Measurements from ENCODE around the gene ANXA11. TPM values are rescaled to one million over a fixed set of nuclear protein-coding genes. Genes with fewer than 3 reads are reported as not detected.

The ANXA11 gene
- total RNA-seq, 1 donor from 2014 or later, result 223 TPM

GRCh38 chr10:80191589-80192270 is 13.6 kb downstream of the ANXA11 start:
- H3K9me3 Mint-ChIP-seq, result no peaks in the 10 kb centered on the region
- H3K27ac Mint-ChIP-seq, result peak overlapping the region; percentile 82
- H3K27me3 Mint-ChIP-seq, result no peaks in the 10 kb centered on the region
- H3K4me1 Mint-ChIP-seq, result peaks cover 62% of the 10 kb centered on the region
- H3K4me3 Mint-ChIP-seq, result peak overlapping the region; percentile 52
- peaks cover 34% of the 10 kb centered on the region for H3K36me3 Mint-ChIP-seq (ENCODE audit: low read depth)
- intact Hi-C loops (cut with micrococcal nuclease), result no loop called here
- no peak for DNase-seq

GRCh38 chr10:80188713-80189112 is 16.6 kb downstream of the ANXA11 start:
- intact Hi-C loops (cut with micrococcal nuclease), result loop anchor here (1.0 to 5.0 kb wide), 4 partner anchors 8 to 111 kb away; partner anchors contain the start of gene TMEM254
- H3K9me3 Mint-ChIP-seq, result no peaks in the 10 kb centered on the region
- no peak for DNase-seq
- H3K27me3 Mint-ChIP-seq, result no peaks in the 10 kb centered on the region
- H3K4me3 Mint-ChIP-seq, result peak overlapping the region; percentile 63
- H3K27ac Mint-ChIP-seq, result peak overlapping the region; percentile 91
- H3K4me1 Mint-ChIP-seq, result peaks cover 68% of the 10 kb centered on the region
- H3K36me3 Mint-ChIP-seq (ENCODE audit: low read depth), result peaks cover 26% of the 10 kb centered on the region

DNA sequence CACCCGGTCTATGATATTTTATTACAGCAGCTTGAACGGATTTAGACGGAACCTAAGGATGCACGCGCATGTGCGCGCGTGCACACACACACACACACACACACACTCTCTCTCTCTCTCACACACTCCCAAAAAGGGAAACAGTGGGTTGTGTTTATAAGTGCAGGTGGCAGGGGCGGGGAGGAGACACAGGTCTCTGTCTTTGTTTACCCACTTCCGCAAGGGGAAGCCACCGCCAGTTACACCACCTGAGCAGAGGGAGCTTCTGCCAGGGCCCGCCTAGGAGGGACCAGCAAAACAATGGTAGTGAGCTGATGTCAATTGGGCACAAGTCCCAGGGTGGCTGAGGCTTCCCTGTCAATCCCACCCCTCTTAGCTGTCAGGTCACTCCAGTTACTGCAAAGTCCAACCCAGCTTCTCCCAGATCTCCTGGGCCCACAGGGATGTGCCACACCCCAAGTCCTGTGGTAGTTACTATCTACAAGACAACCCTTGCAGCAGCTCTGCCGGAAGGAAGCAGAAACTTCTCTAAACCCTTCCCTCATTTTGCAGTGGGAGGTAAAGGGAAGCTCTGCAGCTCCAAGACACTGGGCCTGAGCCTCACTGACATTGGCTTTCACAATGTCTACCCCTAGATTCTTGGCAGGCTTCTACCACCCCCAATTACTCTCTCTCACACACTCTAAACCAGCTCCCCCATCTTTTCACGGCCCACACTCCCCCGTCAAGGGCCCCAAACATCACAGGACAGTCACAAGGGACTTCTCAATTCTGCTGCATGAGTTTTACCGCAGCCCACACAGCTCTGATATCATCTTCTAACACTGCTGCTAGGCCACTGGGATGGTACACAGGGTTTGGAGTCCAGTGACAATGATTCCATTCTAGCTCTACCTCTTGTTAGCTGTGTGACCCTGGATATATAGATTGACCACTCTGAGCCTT is 17.6 kb downstream of the ANXA11 start:
- Mint-ChIP-seq H3K9me3 (no peaks in the 10 kb centered on the region), H3K27ac (peak overlapping the region; percentile 89), H3K4me1 (peaks cover 71% of the 10 kb centered on the region), H3K4me3 (peak overlapping the region; percentile 76), H3K36me3 (ENCODE audit: low read depth) (peaks cover 22% of the 10 kb centered on the region), H3K27me3 (no peaks in the 10 kb centered on the region)
- intact Hi-C loops (cut with micrococcal nuclease), result loop anchor here (1.0 to 5.0 kb wide), 4 partner anchors 9 to 110 kb away; partner anchors contain the start of gene TMEM254
- peak; percentile 94 for DNase-seq

GRCh38 chr10:80187060-80187459 is 18.3 kb downstream of the ANXA11 start:
- Mint-ChIP-seq H3K4me3 (peak overlapping the region; percentile 76), H3K9me3 (no peaks in the 10 kb centered on the region), H3K27ac (peak overlapping the region; percentile 89), H3K4me1 (peaks cover 69% of the 10 kb centered on the region), H3K36me3 (ENCODE audit: low read depth) (peaks cover 17% of the 10 kb centered on the region), H3K27me3 (no peaks in the 10 kb centered on the region)
- intact Hi-C loops (cut with micrococcal nuclease), result loop anchor here (5.0 kb wide), 2 partner anchors 35 to 110 kb away; partner anchors contain the start of gene TMEM254
- DNase-seq, result no peak

DNA sequence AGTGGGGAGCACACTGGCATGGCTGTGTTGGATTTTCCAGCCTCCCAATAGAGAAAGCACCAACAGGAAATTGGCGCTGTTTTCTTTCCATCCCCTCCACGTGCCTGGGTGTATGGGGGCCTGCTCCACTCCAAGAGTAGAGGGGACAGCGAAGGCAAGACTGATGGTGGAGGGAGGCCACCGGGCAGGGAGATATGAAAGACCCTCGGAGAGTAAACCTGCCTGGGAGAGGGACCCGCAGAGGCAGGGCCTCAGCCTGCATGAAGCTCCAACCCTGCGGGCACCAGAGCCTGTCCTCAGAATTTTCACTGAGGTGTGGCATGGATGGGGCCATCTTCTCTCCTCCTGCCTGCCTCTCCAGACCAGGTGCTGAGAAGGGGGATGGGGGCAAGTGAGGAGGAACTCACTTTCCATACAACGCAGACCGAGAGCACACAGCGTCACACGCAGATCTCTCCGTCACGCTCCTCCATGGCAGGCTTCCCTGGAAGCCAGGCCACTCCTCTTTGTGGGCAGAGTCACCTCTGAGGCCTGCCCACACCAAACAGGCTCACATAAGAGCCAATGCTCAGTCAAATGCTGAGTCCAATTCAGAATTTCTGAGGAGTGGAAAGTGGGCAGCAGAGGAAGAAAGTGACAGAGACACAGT is 18.8 kb downstream of the ANXA11 start:
- Mint-ChIP-seq H3K4me1 (peaks cover 66% of the 10 kb centered on the region), H3K27me3 (no peaks in the 10 kb centered on the region), H3K27ac (peak overlapping the region; percentile 89), H3K9me3 (no peaks in the 10 kb centered on the region), H3K4me3 (peak overlapping the region; percentile 76), H3K36me3 (ENCODE audit: low read depth) (peaks cover 18% of the 10 kb centered on the region)
- DNase-seq, result peak; percentile 79
- intact Hi-C loops (cut with micrococcal nuclease), result loop anchor here (5.0 kb wide), 2 partner anchors 36 to 109 kb away; partner anchors contain the start of gene TMEM254

DNA sequence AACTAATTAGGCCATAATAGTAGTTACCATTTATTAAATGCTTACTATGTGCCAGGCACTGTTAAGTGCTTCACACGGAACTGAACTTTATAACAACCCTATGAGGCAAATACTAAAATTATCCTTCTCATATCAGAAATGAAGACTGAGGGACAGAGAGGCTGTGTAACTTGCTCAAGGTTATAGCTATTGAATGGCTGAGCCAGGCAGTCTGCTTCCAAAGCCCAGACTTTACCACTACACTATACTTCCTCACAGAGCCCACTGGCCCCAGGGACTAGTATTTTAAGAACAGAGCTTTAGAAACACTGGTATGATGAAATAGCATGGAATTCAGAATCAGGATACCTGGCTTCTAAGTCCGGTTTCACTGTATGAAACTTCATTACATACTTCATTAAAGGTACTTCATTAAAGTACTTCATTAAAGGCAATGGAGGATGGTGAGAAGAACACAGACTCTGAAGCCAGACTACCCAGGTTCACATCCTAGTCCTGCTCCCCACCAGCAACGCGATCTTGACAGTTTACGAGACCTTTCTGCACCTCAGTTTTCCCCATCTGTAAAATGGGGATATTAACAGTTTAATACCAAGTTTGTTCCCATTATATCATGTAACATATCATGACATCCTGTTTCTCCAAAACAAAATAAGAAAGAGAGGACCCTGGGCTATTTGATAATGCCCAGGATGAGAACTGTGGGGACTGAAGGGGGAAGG is 19.6 kb downstream of the ANXA11 start:
- Mint-ChIP-seq H3K4me3 (no peak overlapping the region), H3K9me3 (no peaks in the 10 kb centered on the region), H3K4me1 (peaks cover 63% of the 10 kb centered on the region), H3K27ac (peak overlapping the region; percentile 89), H3K36me3 (ENCODE audit: low read depth) (peaks cover 17% of the 10 kb centered on the region), H3K27me3 (no peaks in the 10 kb centered on the region)
- intact Hi-C loops (cut with micrococcal nuclease), result loop anchor here (5.0 kb wide), 2 partner anchors 37 to 108 kb away; partner anchors contain the start of gene TMEM254
- no peak for DNase-seq

- no peaks in the 10 kb centered on the region for H3K9me3 Mint-ChIP-seq
- peaks cover 62% of the 10 kb centered on the region for H3K4me1 Mint-ChIP-seq
- no peak overlapping the region for H3K4me3 Mint-ChIP-seq
- intact Hi-C loops (cut with micrococcal nuclease), result no loop called here
- H3K27me3 Mint-ChIP-seq, result no peaks in the 10 kb centered on the region
- no peak for DNase-seq
- peak overlapping the region; percentile 55 for H3K27ac Mint-ChIP-seq
- H3K36me3 Mint-ChIP-seq (ENCODE audit: low read depth), result peaks cover 20% of the 10 kb centered on the region
These were observed 21.0 kb downstream of the ANXA11 start for GRCh38 chr10:80184291-80184690.

GRCh38 chr10:80183436-80183835 is 21.9 kb downstream of the ANXA11 start:
- Mint-ChIP-seq H3K9me3 (no peaks in the 10 kb centered on the region), H3K36me3 (ENCODE audit: low read depth) (peaks cover 21% of the 10 kb centered on the region), H3K4me1 (peaks cover 59% of the 10 kb centered on the region), H3K27me3 (no peaks in the 10 kb centered on the region), H3K4me3 (no peak overlapping the region), H3K27ac (peak overlapping the region; percentile 27)
- no peak for DNase-seq
- intact Hi-C loops (cut with micrococcal nuclease), result no loop called here

DNA sequence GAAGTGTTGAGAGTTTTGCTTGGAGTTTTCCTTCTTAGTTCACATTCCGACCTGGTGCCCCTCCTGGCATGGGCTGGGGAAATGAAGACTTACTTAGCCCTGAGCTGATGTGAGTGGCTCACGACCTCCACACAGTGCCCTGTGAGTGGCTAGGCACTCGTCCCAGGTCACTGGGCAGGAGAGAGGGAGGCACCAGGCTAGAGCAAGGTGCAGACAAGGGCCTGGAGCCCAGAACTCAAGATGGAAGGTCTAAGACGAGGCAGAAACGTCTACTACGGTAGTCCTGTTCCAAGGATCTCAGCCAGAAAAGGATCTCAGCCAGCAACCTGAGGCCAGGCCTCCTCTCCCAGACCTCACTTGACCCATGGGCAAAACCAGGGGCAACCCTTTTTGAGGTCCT is 22.4 kb downstream of the ANXA11 start:
- H3K9me3 Mint-ChIP-seq, result no peaks in the 10 kb centered on the region
- intact Hi-C loops (cut with micrococcal nuclease), result no loop called here

GRCh38 chr10:80177781-80178636 is 27.3 kb downstream of the ANXA11 start:
- Mint-ChIP-seq H3K27ac (peak overlapping the region; percentile 45), H3K4me1 (peaks cover 26% of the 10 kb centered on the region), H3K4me3 (no peak overlapping the region), H3K9me3 (no peaks in the 10 kb centered on the region), H3K36me3 (ENCODE audit: low read depth) (peaks cover 12% of the 10 kb centered on the region), H3K27me3 (no peaks in the 10 kb centered on the region)
- no peak for DNase-seq
- intact Hi-C loops (cut with micrococcal nuclease), result no loop called here

More for the DNA sequence above, 22.4 kb downstream of the ANXA11 start:
- no peak overlapping the region for H3K4me3 Mint-ChIP-seq
- peak overlapping the region; percentile 52 for H3K27ac Mint-ChIP-seq
- peaks cover 59% of the 10 kb centered on the region for H3K4me1 Mint-ChIP-seq
- no peaks in the 10 kb centered on the region for H3K27me3 Mint-ChIP-seq
- no peak for DNase-seq
- H3K36me3 Mint-ChIP-seq (ENCODE audit: low read depth), result peaks cover 21% of the 10 kb centered on the region

GRCh38 chr10:80176526-80176925 is 28.8 kb downstream of the ANXA11 start:
- no peak overlapping the region for H3K27ac Mint-ChIP-seq
- H3K36me3 Mint-ChIP-seq (ENCODE audit: low read depth), result peaks cover 13% of the 10 kb centered on the region
- H3K4me1 Mint-ChIP-seq, result peaks cover 21% of the 10 kb centered on the region
- H3K27me3 Mint-ChIP-seq, result no peaks in the 10 kb centered on the region
- no peak overlapping the region for H3K4me3 Mint-ChIP-seq
- no peaks in the 10 kb centered on the region for H3K9me3 Mint-ChIP-seq
- DNase-seq, result no peak
- intact Hi-C loops (cut with micrococcal nuclease), result no loop called here

- Mint-ChIP-seq H3K9me3 (no peaks in the 10 kb centered on the region), H3K4me1 (peaks cover 19% of the 10 kb centered on the region), H3K27me3 (no peaks in the 10 kb centered on the region), H3K4me3 (no peak overlapping the region), H3K36me3 (ENCODE audit: low read depth) (peaks cover 13% of the 10 kb centered on the region), H3K27ac (no peak overlapping the region)
- no peak for DNase-seq
- intact Hi-C loops (cut with micrococcal nuclease), result no loop called here
These were observed 30.5 kb downstream of the ANXA11 start for GRCh38 chr10:80174641-80175395.

Measured in activated CD4-positive, alpha-beta T cell treated with anti-CD3 and anti-CD28 coated beads, Interleukin-2, amount 10 ng/mL, durations not matched to agents 24 days and 14 days (primary cell).